Immature natural killer cell (primary cell): Measurements from ENCODE around the gene SNX25. TPM values are rescaled to one million over a fixed set of nuclear protein-coding genes. Genes with fewer than 3 reads are reported as not detected.
"Not testable (repeated sequence)": the region's sequence is repeated elsewhere in the genome, so short reads cannot be mapped to it uniquely, and the experiment has no call there.

Experiments used
- DNase-seq, 3 donors: peaks; one replicate each; pipeline ENCODE4 v3.0.0; 2022; ENCODE audit warnings: mixed read lengths in 1 of 3
- H3K27ac Mint-ChIP-seq, 6 donors: one replicate each; pipeline ENCODE4 v1.8.0; 2020; ENCODE audit warnings: mixed read lengths in 6 of 6, mild to moderate bottlenecking in 5 of 6, inconsistent platforms in 4 of 6, moderate library complexity in 3 of 6
- H3K27me3 Mint-ChIP-seq, 3 donors: one replicate each; pipeline ENCODE4 v1.8.0; 2020 to 2021; ENCODE audit warnings: low read depth in 3 of 3, mild to moderate bottlenecking in 3 of 3, mixed read lengths in 3 of 3, moderate library complexity in 3 of 3, inconsistent platforms in 1 of 3
- H3K36me3 Mint-ChIP-seq, 3 donors: one replicate each; pipeline ENCODE4 v1.8.0; 2020; ENCODE audit warnings: mixed read lengths in 3 of 3, inconsistent platforms in 2 of 3, mild to moderate bottlenecking in 2 of 3
- H3K4me1 Mint-ChIP-seq, 2 donors: one replicate each; pipeline ENCODE4 v1.8.0; 2020; ENCODE audit warnings: inconsistent platforms in 2 of 2, mild to moderate bottlenecking in 2 of 2, mixed read lengths in 2 of 2, moderate library complexity in 1 of 2
- H3K4me3 Mint-ChIP-seq, 5 donors: one replicate each; pipeline ENCODE4 v1.8.0; 2020; ENCODE audit warnings: mild to moderate bottlenecking in 5 of 5, mixed read lengths in 5 of 5, inconsistent platforms in 3 of 5, moderate library complexity in 3 of 5
- H3K9me3 Mint-ChIP-seq, 6 donors: one replicate each; pipeline ENCODE4 v1.8.0; 2020; ENCODE audit warnings: mild to moderate bottlenecking in 6 of 6, mixed read lengths in 6 of 6, inconsistent platforms in 4 of 6, moderate library complexity in 3 of 6
- polyA plus RNA-seq, 3 donors: library from polyadenylated mRNA; unstranded; fragments of 300-500 nt; fragmentation: Illumina TruSeq; gene quantifications; one replicate each; pipeline ENCODE4 v1.2.3, GENCODE V29; 2021

Gene SNX25
- polyA plus RNA-seq, 3 donors from 2014 or later: 1.9 to 5.2 (median 3.3) TPM

GRCh38 chr4:185322803-185323202, 113.4 kb downstream of the SNX25 start:
- Mint-ChIP-seq H3K27ac (no peak overlapping the region), H3K4me3 (no peak overlapping the region), H3K36me3 (peaks cover 3 to 24% (median 13%) of the 10 kb centered on the region in 3 donors)

GRCh38 chr4:185323606-185324005, 114.2 kb downstream of the SNX25 start:
- Mint-ChIP-seq H3K27me3 (no peaks in the 10 kb centered on the region), H3K27ac (no peak overlapping the region), H3K4me3 (no peak overlapping the region), H3K9me3 (no peaks in the 10 kb centered on the region), H3K4me1 (peaks cover 0 to 2% of the 10 kb centered on the region in 2 donors), H3K36me3 (peaks cover 3 to 27% (median 16%) of the 10 kb centered on the region in 3 donors)
- no peak for DNase-seq

More at GRCh38 chr4:185322803-185323202, 113.4 kb downstream of the SNX25 start:
- H3K9me3 Mint-ChIP-seq: no peaks in the 10 kb centered on the region
- no peaks in the 10 kb centered on the region for H3K27me3 Mint-ChIP-seq
- DNase-seq: no peak
- H3K4me1 Mint-ChIP-seq: peaks cover 0 to 3% of the 10 kb centered on the region in 2 donors

- H3K27me3 Mint-ChIP-seq, H3K9me3 Mint-ChIP-seq, H3K27ac Mint-ChIP-seq, H3K4me3 Mint-ChIP-seq, DNase-seq, H3K4me1 Mint-ChIP-seq: not testable (repeated sequence)
- H3K36me3 Mint-ChIP-seq: peaks cover 4 to 28% (median 18%) of the 10 kb centered on the region in 3 donors
Observed at GRCh38 chr4:185324361-185324760, 115.0 kb downstream of the SNX25 start.

GRCh38 chr4:185325721-185326120, 116.3 kb downstream of the SNX25 start:
- H3K27me3 Mint-ChIP-seq, H3K4me3 Mint-ChIP-seq, H3K4me1 Mint-ChIP-seq, H3K9me3 Mint-ChIP-seq, H3K27ac Mint-ChIP-seq, DNase-seq: not testable (repeated sequence)
- peaks cover 7 to 29% (median 16%) of the 10 kb centered on the region in 3 donors for H3K36me3 Mint-ChIP-seq

DNA sequence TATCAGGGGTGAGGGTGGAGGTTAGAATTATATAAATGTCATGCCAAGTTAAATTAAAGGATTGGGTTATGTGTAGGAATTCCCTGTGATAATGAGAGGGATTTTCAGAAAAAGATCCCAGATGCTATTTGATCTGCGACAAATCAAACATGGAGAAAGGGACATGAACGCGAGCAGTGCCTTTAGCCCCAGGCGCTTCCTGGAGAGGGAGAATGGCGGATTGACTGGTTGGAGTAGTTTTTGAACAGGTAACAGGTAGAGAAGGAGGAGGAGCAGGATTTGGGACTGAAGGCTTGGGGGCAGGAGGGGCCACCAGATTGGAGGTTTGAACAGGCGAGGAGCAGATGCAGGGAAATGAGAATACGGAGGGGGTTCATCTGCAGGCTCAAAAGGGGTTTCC, 119.2 kb downstream of the SNX25 start:
- H3K4me3 Mint-ChIP-seq: no peak overlapping the region
- H3K9me3 Mint-ChIP-seq: no peaks in the 10 kb centered on the region
- H3K36me3 Mint-ChIP-seq: peaks cover 4 to 25% (median 11%) of the 10 kb centered on the region in 3 donors
- no peaks in the 10 kb centered on the region for H3K27me3 Mint-ChIP-seq
- H3K27ac Mint-ChIP-seq: no peak overlapping the region
- DNase-seq: no peak
- no peaks in the 10 kb centered on the region for H3K4me1 Mint-ChIP-seq

- H3K4me1 Mint-ChIP-seq, H3K4me3 Mint-ChIP-seq, DNase-seq, H3K27ac Mint-ChIP-seq, H3K9me3 Mint-ChIP-seq, H3K27me3 Mint-ChIP-seq: not testable (repeated sequence)
- H3K36me3 Mint-ChIP-seq: peaks cover 4 to 15% (median 14%) of the 10 kb centered on the region in 3 donors
Observed at GRCh38 chr4:185329879-185330510, 120.6 kb downstream of the SNX25 start.

DNA sequence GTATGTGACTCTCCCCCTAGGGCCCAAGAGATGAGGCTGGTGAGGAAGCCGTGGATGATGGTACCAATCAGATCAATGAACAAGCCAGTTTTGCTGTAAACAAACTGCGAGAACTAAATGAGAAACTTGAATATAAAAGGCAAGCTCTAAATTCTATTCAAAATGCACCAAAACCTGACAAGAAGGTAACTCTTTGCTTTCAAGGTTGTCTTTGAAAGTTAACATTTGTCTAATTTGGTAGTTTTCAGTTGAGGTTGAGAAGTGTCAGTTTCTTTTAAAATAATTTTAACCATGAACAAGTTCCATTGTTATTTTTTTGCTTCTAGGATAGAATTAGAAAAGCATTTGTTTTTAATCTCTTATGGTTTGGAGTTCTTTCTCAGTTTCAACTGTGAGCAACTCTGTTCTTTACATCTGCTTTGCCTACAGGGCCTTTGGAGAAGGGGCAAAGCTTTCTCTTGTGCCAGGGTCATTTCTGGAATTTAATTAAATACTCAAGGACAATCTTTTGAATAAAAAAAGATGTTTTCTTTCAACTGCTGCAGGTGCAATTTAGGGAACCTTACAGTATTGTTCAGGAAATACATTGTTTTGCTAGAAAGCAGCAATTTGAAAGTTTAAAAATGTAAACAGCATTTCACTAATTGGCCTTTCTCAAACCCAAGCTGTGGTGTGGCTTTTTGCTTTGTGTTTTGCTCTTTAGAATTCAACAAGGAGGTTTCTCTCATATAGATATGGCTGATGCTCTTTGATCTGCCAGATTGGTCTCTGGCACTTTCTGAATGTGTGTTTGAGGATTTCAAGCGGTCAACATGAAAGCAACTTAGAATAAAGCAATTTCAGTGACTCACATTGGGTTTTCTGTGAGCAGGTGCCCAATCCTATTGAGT, 123.4 kb downstream of the SNX25 start:
- H3K27me3 Mint-ChIP-seq: no peaks in the 10 kb centered on the region
- H3K9me3 Mint-ChIP-seq: no peaks in the 10 kb centered on the region
- no peak for DNase-seq
- H3K27ac Mint-ChIP-seq: no peak overlapping the region
- H3K36me3 Mint-ChIP-seq: peaks cover 9 to 19% (median 15%) of the 10 kb centered on the region in 3 donors
- H3K4me3 Mint-ChIP-seq: no peak overlapping the region
- H3K4me1 Mint-ChIP-seq: no peaks in the 10 kb centered on the region

- H3K9me3 Mint-ChIP-seq: no peaks in the 10 kb centered on the region
- H3K27ac Mint-ChIP-seq: no peak overlapping the region
- H3K36me3 Mint-ChIP-seq: peaks cover 15 to 26% (median 19%) of the 10 kb centered on the region in 3 donors
- no peak overlapping the region for H3K4me3 Mint-ChIP-seq
- H3K4me1 Mint-ChIP-seq: no peaks in the 10 kb centered on the region
- H3K27me3 Mint-ChIP-seq: no peaks in the 10 kb centered on the region
- no peak for DNase-seq
Observed at GRCh38 chr4:185334326-185334725, 124.9 kb downstream of the SNX25 start.

DNA sequence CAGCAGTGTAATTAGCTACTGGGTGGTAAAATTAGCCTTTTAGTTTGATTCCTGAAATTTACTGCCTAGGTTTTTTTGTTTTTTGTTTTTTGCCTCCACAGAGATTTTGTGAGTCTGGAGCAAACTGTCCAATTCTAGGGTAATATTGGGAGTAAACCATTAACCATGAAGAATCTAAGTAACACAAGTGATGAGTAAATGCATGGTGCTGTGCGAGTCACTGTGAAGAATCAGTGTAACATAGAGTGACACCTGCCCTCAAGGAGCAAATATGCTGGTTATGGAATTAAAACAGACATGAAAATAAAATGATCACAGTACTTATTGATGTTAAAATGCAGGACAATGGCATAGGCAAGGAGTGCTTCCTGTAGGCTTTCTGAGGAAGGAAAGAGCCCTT, 126.2 kb downstream of the SNX25 start:
- Mint-ChIP-seq H3K27ac (no peak overlapping the region), H3K27me3 (no peaks in the 10 kb centered on the region), H3K36me3 (peaks cover 17 to 24% (median 19%) of the 10 kb centered on the region in 3 donors), H3K4me1 (no peaks in the 10 kb centered on the region), H3K9me3 (no peaks in the 10 kb centered on the region), H3K4me3 (no peak overlapping the region)
- DNase-seq: no peak

- no peaks in the 10 kb centered on the region for H3K9me3 Mint-ChIP-seq
- H3K4me3 Mint-ChIP-seq: no peak overlapping the region
- no peak overlapping the region for H3K27ac Mint-ChIP-seq
- peaks cover 4 to 10% of the 10 kb centered on the region in 2 donors for H3K4me1 Mint-ChIP-seq
- DNase-seq: no peak
- peaks cover 29 to 48% (median 36%) of the 10 kb centered on the region in 3 donors for H3K36me3 Mint-ChIP-seq
- no peaks in the 10 kb centered on the region for H3K27me3 Mint-ChIP-seq
Observed at GRCh38 chr4:185339941-185340340, 130.5 kb downstream of the SNX25 start.

- H3K9me3 Mint-ChIP-seq: no peaks in the 10 kb centered on the region
- no peaks in the 10 kb centered on the region for H3K27me3 Mint-ChIP-seq
- DNase-seq: no peak
- peaks cover 28 to 48% (median 36%) of the 10 kb centered on the region in 3 donors for H3K36me3 Mint-ChIP-seq
- peak overlapping the region in 1 of 6 donors; percentile 20 for H3K27ac Mint-ChIP-seq
- H3K4me1 Mint-ChIP-seq: peaks cover 6 to 13% of the 10 kb centered on the region in 2 donors
- H3K4me3 Mint-ChIP-seq: peak overlapping the region in 1 of 5 donors; percentile 73
Observed at GRCh38 chr4:185341377-185341776, 132.0 kb downstream of the SNX25 start.

GRCh38 chr4:185341841-185342240, 132.4 kb downstream of the SNX25 start:
- H3K27ac Mint-ChIP-seq: peak overlapping the region in 1 of 6 donors; percentile 74
- H3K4me1 Mint-ChIP-seq: peaks cover 6 to 13% of the 10 kb centered on the region in 2 donors
- H3K4me3 Mint-ChIP-seq: peak overlapping the region in 1 of 5 donors; percentile 73
- DNase-seq: no peak
- H3K27me3 Mint-ChIP-seq: no peaks in the 10 kb centered on the region
- H3K36me3 Mint-ChIP-seq: peaks cover 26 to 51% (median 39%) of the 10 kb centered on the region in 3 donors
- no peaks in the 10 kb centered on the region for H3K9me3 Mint-ChIP-seq

GRCh38 chr4:185343726-185344581, 134.6 kb downstream of the SNX25 start:
- Mint-ChIP-seq H3K4me1 (peaks cover 6 to 13% of the 10 kb centered on the region in 2 donors), H3K9me3 (no peaks in the 10 kb centered on the region), H3K27ac (peak overlapping the region in 1 of 6 donors; percentile 72), H3K4me3 (peak overlapping the region in 1 of 5 donors; percentile 31), H3K36me3 (peaks cover 36 to 56% (median 51%) of the 10 kb centered on the region in 3 donors), H3K27me3 (no peaks in the 10 kb centered on the region)
- DNase-seq: no peak
